A673 (cell line): ENCODE results near the gene ADD3. TPM values are rescaled to one million over a fixed set of nuclear protein-coding genes. Genes with fewer than 3 reads are reported as not detected.

ENCODE experiments used
- BruUV-seq: library from RNA; stranded (reverse); fragments of 400-500 nt; replicated peaks from 2 replicates; lab custom pipeline; 2021; lab: Mats Ljungman, UMichigan
- CTCF ChIA-PET: fragments of 300-600 bp; sonication (Branson Sonifier 250); formaldehyde crosslinking; loops from one replicate; lab custom pipeline; 2022; ENCODE audit warnings: antibody characterized with exemption; lab: Charles Lee
- POLR2A ChIA-PET: fragments of 300-600 bp; sonication (Branson Sonifier 250); formaldehyde crosslinking; loops from one replicate; lab custom pipeline; 2022; ENCODE audit warnings: antibody characterized with exemption; ENCODE audit not compliant: low non-redundant PET; lab: Charles Lee
- DNase-seq: peaks from one replicate; pipeline ENCODE4 v3.0.0-alpha.2; 2015; ENCODE audit warnings: low spot score
- H3K27ac ChIP-seq: fragments of 200-600 bp; sonication (generic); 2 replicates; pipeline ENCODE4 v1.5.1; 2016; ENCODE audit warnings: mixed run types, low read depth, mild to moderate bottlenecking, mixed read lengths, antibody characterized with exemption, low read length; ENCODE audit not compliant: poor library complexity, severe bottlenecking
- H3K27me3 ChIP-seq: fragments of 200-600 bp; sonication (generic); replicated peaks from 2 replicates; pipeline ENCODE4 v1.6.1; 2017; ENCODE audit warnings: mixed run types, low read depth, mild to moderate bottlenecking, mixed read lengths, antibody characterized with exemption, low read length; ENCODE audit not compliant: insufficient read depth, poor library complexity
- H3K36me3 ChIP-seq: fragments of 200-600 bp; sonication (generic); 2 replicates; pipeline ENCODE4 v1.6.1; 2016; ENCODE audit warnings: mixed run types, mild to moderate bottlenecking, mixed read lengths, antibody characterized with exemption, low read length; ENCODE audit not compliant: insufficient read depth, poor library complexity, severe bottlenecking
- H3K4me1 ChIP-seq: fragments of 200-600 bp; sonication (generic); 2 replicates; pipeline ENCODE4 v1.6.1; 2017; ENCODE audit warnings: mixed run types, mild to moderate bottlenecking, mixed read lengths, antibody characterized with exemption, low read length; ENCODE audit not compliant: insufficient read depth, poor library complexity, severe bottlenecking
- H3K4me3 ChIP-seq: fragments of 200-600 bp; sonication (generic); 2 replicates; pipeline ENCODE4 v1.5.1; 2016; ENCODE audit warnings: low read depth, mixed run types, mild to moderate bottlenecking, mixed read lengths, low read length; ENCODE audit not compliant: poor library complexity, severe bottlenecking
- H3K9me3 ChIP-seq: fragments of 200-600 bp; sonication (generic); 2 replicates; pipeline ENCODE4 v1.6.1; 2016; ENCODE audit warnings: mixed run types, low read depth, mild to moderate bottlenecking, mixed read lengths, antibody characterized with exemption, low read length; ENCODE audit not compliant: poor library complexity, severe bottlenecking
- CTCF ChIP-seq: fragments of 300-800, 200-600 bp; sonication (generic); conservative IDR thresholded peaks from 2 replicates; pipeline ENCODE4 v1.5.1; 2017; ENCODE audit warnings: low read depth, mild to moderate bottlenecking, antibody characterized with exemption, low read length, moderate library complexity, mixed read lengths
- EZH2 ChIP-seq: fragments of 200-600 bp; sonication (generic); IDR thresholded peaks from 2 replicates; pipeline ENCODE4 v1.6.1; 2017; ENCODE audit warnings: borderline replicate concordance, low read depth, mild to moderate bottlenecking, mixed read lengths, antibody characterized with exemption, low read length; ENCODE audit not compliant: poor library complexity, severe bottlenecking
- intact Hi-C: fragments of 100-400 bp; cut with micrococcal nuclease; formaldehyde crosslinking; loops from one replicate; pipeline ENCODE4 v1.10.0; 2022; ENCODE audit not compliant: unreplicated experiment
- total RNA-seq: library from RNA; stranded (reverse); gene quantifications from 2 replicates; pipeline ENCODE4 v1.2.3, GENCODE V29; 2021

Gene ADD3
- total RNA-seq, 1 experiment from 2014 or later = 82.9 TPM

GRCh38 chr10:110149259-110149658, 141.5 kb downstream of the ADD3 start:
- no TSS peak for BruUV-seq
- TF ChIP-seq CTCF = no peak
- TF ChIP-seq EZH2 = no peak
- H3K27ac ChIP-seq = no peak overlapping the region
- H3K4me1 ChIP-seq = no peaks in the 10 kb centered on the region
- no peaks in the 10 kb centered on the region for H3K9me3 ChIP-seq
- CTCF ChIA-PET = no interaction called here
- intact Hi-C loops = no loop called here
- POLR2A ChIA-PET = no interaction called here
- H3K36me3 ChIP-seq = no peaks in the 10 kb centered on the region
- no peak overlapping the region for H3K4me3 ChIP-seq
- H3K27me3 ChIP-seq = no peaks in the 10 kb centered on the region
- no peak for DNase-seq

- POLR2A ChIA-PET = no interaction called here
- no peaks in the 10 kb centered on the region for H3K27me3 ChIP-seq
- H3K4me1 ChIP-seq = no peaks in the 10 kb centered on the region
- CTCF ChIA-PET = no interaction called here
- H3K9me3 ChIP-seq = no peaks in the 10 kb centered on the region
- TF ChIP-seq CTCF = no peak
- no peak for TF ChIP-seq EZH2
- DNase-seq = no peak
- intact Hi-C loops = no loop called here
- no peaks in the 10 kb centered on the region for H3K36me3 ChIP-seq
- no peak overlapping the region for H3K27ac ChIP-seq
- H3K4me3 ChIP-seq = no peak overlapping the region
- BruUV-seq = no TSS peak
Measured at GRCh38 chr10:110150046-110150445, 142.3 kb downstream of the ADD3 start.

- TF ChIP-seq EZH2 = no peak
- no peak for TF ChIP-seq CTCF
- POLR2A ChIA-PET = no interaction called here
Measured at GRCh38 chr10:110150981-110151380, 143.2 kb downstream of the ADD3 start.

More at GRCh38 chr10:110150981-110151380, 143.2 kb downstream of the ADD3 start:
- H3K4me1 ChIP-seq = no peaks in the 10 kb centered on the region
- no peak overlapping the region for H3K27ac ChIP-seq
- BruUV-seq = no TSS peak
- H3K4me3 ChIP-seq = no peak overlapping the region
- H3K9me3 ChIP-seq = no peaks in the 10 kb centered on the region
- intact Hi-C loops = no loop called here
- no peaks in the 10 kb centered on the region for H3K36me3 ChIP-seq
- no peaks in the 10 kb centered on the region for H3K27me3 ChIP-seq
- CTCF ChIA-PET = interaction anchor here (0.6 kb wide), 1 partner anchor 10 kb away, joined by 6 read pairs; no protein-coding TSS in a partner anchor
- no peak for DNase-seq
